Measurements from ENCODE around the gene RNF19B.

RNF19B gene

GRCh38 chr1:32902535-32902920 lies 62.1 kb downstream of the RNF19B start:
- Histone ChIP-seq H3K36me3 (ENCODE audit: control insufficient read depth, insufficient read depth, low read length) (no peaks in the 10 kb centered on the region), H3K9me3 (ENCODE audit: control insufficient read depth, low read length) (no peaks in the 10 kb centered on the region), H3K4me3 (ENCODE audit: low read length) (no peak overlapping the region), H3K27me3 (ENCODE audit: control insufficient read depth, insufficient read depth, low read length) (no peaks in the 10 kb centered on the region), H3K4me1 (ENCODE audit: control insufficient read depth, insufficient read depth, low read length) (peaks cover 53% of the 10 kb centered on the region), H3K9ac (ENCODE audit: low read length) (no peak overlapping the region)

- no peaks in the 10 kb centered on the region for H3K9me3 ChIP-seq (ENCODE audit: control insufficient read depth, low read length)
- H3K36me3 ChIP-seq (ENCODE audit: control insufficient read depth, insufficient read depth, low read length), result no peaks in the 10 kb centered on the region
- peaks cover 50% of the 10 kb centered on the region for H3K4me1 ChIP-seq (ENCODE audit: control insufficient read depth, insufficient read depth, low read length)
- peak overlapping the region; percentile 91 for H3K9ac ChIP-seq (ENCODE audit: low read length)
- no peaks in the 10 kb centered on the region for H3K27me3 ChIP-seq (ENCODE audit: control insufficient read depth, insufficient read depth, low read length)
- H3K4me3 ChIP-seq (ENCODE audit: low read length), result no peak overlapping the region
Measured at GRCh38 chr1:32901823-32902534, 62.6 kb downstream of the RNF19B start.

GRCh38 chr1:32900956-32901822 lies 63.4 kb downstream of the RNF19B start, which contains the start of gene TMEM54:
TSS of gene TMEM54 (minus strand) at chr1:32901389. CDS start at chr1:32901238, 151 bp downstream.
- Histone ChIP-seq H3K36me3 (ENCODE audit: control insufficient read depth, insufficient read depth, low read length) (no peaks in the 10 kb centered on the region), H3K9ac (ENCODE audit: low read length) (peak within 1 kb of the TSS; percentile 94), H3K4me1 (ENCODE audit: control insufficient read depth, insufficient read depth, low read length) (peaks cover 44% of the 10 kb centered on the region), H3K4me3 (ENCODE audit: low read length) (peak within 1 kb of the TSS; percentile 95), H3K27me3 (ENCODE audit: control insufficient read depth, insufficient read depth, low read length) (no peaks in the 10 kb centered on the region), H3K9me3 (ENCODE audit: control insufficient read depth, low read length) (no peaks in the 10 kb centered on the region)

GRCh38 chr1:32900371-32900955 lies 64.1 kb downstream of the RNF19B start:
- peaks cover 41% of the 10 kb centered on the region for H3K4me1 ChIP-seq (ENCODE audit: control insufficient read depth, insufficient read depth, low read length)
- no peaks in the 10 kb centered on the region for H3K27me3 ChIP-seq (ENCODE audit: control insufficient read depth, insufficient read depth, low read length)
- peak overlapping the region; percentile 95 for H3K4me3 ChIP-seq (ENCODE audit: low read length)
- no peaks in the 10 kb centered on the region for H3K36me3 ChIP-seq (ENCODE audit: control insufficient read depth, insufficient read depth, low read length)
- H3K9ac ChIP-seq (ENCODE audit: low read length), result peak overlapping the region; percentile 94
- no peaks in the 10 kb centered on the region for H3K9me3 ChIP-seq (ENCODE audit: control insufficient read depth, low read length)

- Histone ChIP-seq H3K9ac (ENCODE audit: low read length) (peak overlapping the region; percentile 94), H3K27me3 (ENCODE audit: control insufficient read depth, insufficient read depth, low read length) (no peaks in the 10 kb centered on the region), H3K4me3 (ENCODE audit: low read length) (peak overlapping the region; percentile 95), H3K9me3 (ENCODE audit: control insufficient read depth, low read length) (no peaks in the 10 kb centered on the region), H3K36me3 (ENCODE audit: control insufficient read depth, insufficient read depth, low read length) (no peaks in the 10 kb centered on the region), H3K4me1 (ENCODE audit: control insufficient read depth, insufficient read depth, low read length) (peaks cover 36% of the 10 kb centered on the region)
Measured at GRCh38 chr1:32899586-32900296, 64.9 kb downstream of the RNF19B start.

GRCh38 chr1:32898958-32899357 lies 65.7 kb downstream of the RNF19B start:
- no peaks in the 10 kb centered on the region for H3K27me3 ChIP-seq (ENCODE audit: control insufficient read depth, insufficient read depth, low read length)
- H3K4me1 ChIP-seq (ENCODE audit: control insufficient read depth, insufficient read depth, low read length), result peaks cover 31% of the 10 kb centered on the region
- H3K9me3 ChIP-seq (ENCODE audit: control insufficient read depth, low read length), result no peaks in the 10 kb centered on the region
- no peak overlapping the region for H3K4me3 ChIP-seq (ENCODE audit: low read length)
- no peak overlapping the region for H3K9ac ChIP-seq (ENCODE audit: low read length)
- H3K36me3 ChIP-seq (ENCODE audit: control insufficient read depth, insufficient read depth, low read length), result no peaks in the 10 kb centered on the region

GRCh38 chr1:32898056-32898455 lies 66.6 kb downstream of the RNF19B start:
- Histone ChIP-seq H3K27me3 (ENCODE audit: control insufficient read depth, insufficient read depth, low read length) (no peaks in the 10 kb centered on the region), H3K36me3 (ENCODE audit: control insufficient read depth, insufficient read depth, low read length) (no peaks in the 10 kb centered on the region), H3K9ac (ENCODE audit: low read length) (no peak overlapping the region), H3K4me1 (ENCODE audit: control insufficient read depth, insufficient read depth, low read length) (peaks cover 37% of the 10 kb centered on the region), H3K4me3 (ENCODE audit: low read length) (no peak overlapping the region), H3K9me3 (ENCODE audit: control insufficient read depth, low read length) (no peaks in the 10 kb centered on the region)

GRCh38 chr1:32897082-32898049 lies 67.2 kb downstream of the RNF19B start:
- H3K9ac ChIP-seq (ENCODE audit: low read length), result no peak overlapping the region
- no peaks in the 10 kb centered on the region for H3K36me3 ChIP-seq (ENCODE audit: control insufficient read depth, insufficient read depth, low read length)
- H3K27me3 ChIP-seq (ENCODE audit: control insufficient read depth, insufficient read depth, low read length), result peaks cover 4% of the 10 kb centered on the region
- H3K9me3 ChIP-seq (ENCODE audit: control insufficient read depth, low read length), result no peaks in the 10 kb centered on the region
- peaks cover 37% of the 10 kb centered on the region for H3K4me1 ChIP-seq (ENCODE audit: control insufficient read depth, insufficient read depth, low read length)
- H3K4me3 ChIP-seq (ENCODE audit: low read length), result no peak overlapping the region

- H3K9me3 ChIP-seq (ENCODE audit: control insufficient read depth, low read length), result no peaks in the 10 kb centered on the region
- peaks cover 9% of the 10 kb centered on the region for H3K27me3 ChIP-seq (ENCODE audit: control insufficient read depth, insufficient read depth, low read length)
- H3K4me3 ChIP-seq (ENCODE audit: low read length), result no peak overlapping the region
- peaks cover 30% of the 10 kb centered on the region for H3K4me1 ChIP-seq (ENCODE audit: control insufficient read depth, insufficient read depth, low read length)
- no peak overlapping the region for H3K9ac ChIP-seq (ENCODE audit: low read length)
- no peaks in the 10 kb centered on the region for H3K36me3 ChIP-seq (ENCODE audit: control insufficient read depth, insufficient read depth, low read length)
Measured at GRCh38 chr1:32896451-32896850, 68.2 kb downstream of the RNF19B start.

GRCh38 chr1:32895325-32896215 lies 69.0 kb downstream of the RNF19B start:
- H3K9ac ChIP-seq (ENCODE audit: low read length), result no peak overlapping the region
- peaks cover 26% of the 10 kb centered on the region for H3K4me1 ChIP-seq (ENCODE audit: control insufficient read depth, insufficient read depth, low read length)
- no peak overlapping the region for H3K4me3 ChIP-seq (ENCODE audit: low read length)
- H3K36me3 ChIP-seq (ENCODE audit: control insufficient read depth, insufficient read depth, low read length), result no peaks in the 10 kb centered on the region
- no peaks in the 10 kb centered on the region for H3K9me3 ChIP-seq (ENCODE audit: control insufficient read depth, low read length)
- H3K27me3 ChIP-seq (ENCODE audit: control insufficient read depth, insufficient read depth, low read length), result peaks cover 9% of the 10 kb centered on the region
